NCI-H2081 (cell line): ENCODE data around the gene ABCB1.

Experiments used
- DNase-seq, 2 experiments: peaks; one replicate each; lab custom pipeline; 2025; lab: John Stamatoyannopoulos, UW

The ABCB1 gene

GRCh38 chr7:87600130-87601124 is at the start of gene ABCB1:
Gene ABCB1 (minus strand): TSS chr7:87600884. CDS start chr7:87600184, 700 bp downstream.
- DNase-seq = peak; percentile 66 to 73

GRCh38 chr7:87648316-87648715 is 47.6 kb upstream of the ABCB1 start:
- no peak for DNase-seq

- DNase-seq = no peak
Observed at GRCh38 chr7:87645446-87645845, 44.8 kb upstream of the ABCB1 start.

GRCh38 chr7:87635921-87636320 is 35.2 kb upstream of the ABCB1 start:
- DNase-seq = no peak

- DNase-seq = peak; percentile 19 to 63
Observed at GRCh38 chr7:87628780-87629569, 28.3 kb upstream of the ABCB1 start.

- DNase-seq = peak in 1 of 2 experiments; percentile 52
Observed at GRCh38 chr7:87627634-87627994, 26.9 kb upstream of the ABCB1 start.

- DNase-seq = no peak
Observed at GRCh38 chr7:87625101-87625500, 24.4 kb upstream of the ABCB1 start.

GRCh38 chr7:87624628-87625027 is 23.9 kb upstream of the ABCB1 start:
- DNase-seq = no peak

- DNase-seq = no peak
Observed at GRCh38 chr7:87615197-87615596, 14.5 kb upstream of the ABCB1 start.

GRCh38 chr7:87609916-87610315 is 9.2 kb upstream of the ABCB1 start:
- DNase-seq = no peak

- no peak for DNase-seq
Observed at GRCh38 chr7:87608431-87608830, 7.7 kb upstream of the ABCB1 start.

GRCh38 chr7:87604264-87604663 is 3.6 kb upstream of the ABCB1 start:
- no peak for DNase-seq

- no peak for DNase-seq
Observed at GRCh38 chr7:87599336-87599735, 1.3 kb downstream of the ABCB1 start.

- DNase-seq = no peak
Observed at GRCh38 chr7:87598234-87599009, 2.3 kb downstream of the ABCB1 start.

- DNase-seq = no peak
Observed at GRCh38 chr7:87596696-87597095, 4.0 kb downstream of the ABCB1 start.

- no peak for DNase-seq
Observed at GRCh38 chr7:87596136-87596535, 4.5 kb downstream of the ABCB1 start.

- DNase-seq = no peak
Observed at GRCh38 chr7:87592300-87592699, 8.4 kb downstream of the ABCB1 start.

GRCh38 chr7:87591211-87591610 is 9.5 kb downstream of the ABCB1 start:
- no peak for DNase-seq

GRCh38 chr7:87590578-87590977 is 10.1 kb downstream of the ABCB1 start:
- no peak for DNase-seq

GRCh38 chr7:87589631-87590030 is 11.1 kb downstream of the ABCB1 start:
- no peak for DNase-seq

GRCh38 chr7:87581723-87582122 is 19.0 kb downstream of the ABCB1 start:
- DNase-seq = no peak

- DNase-seq = no peak
Observed at GRCh38 chr7:87580636-87581035, 20.0 kb downstream of the ABCB1 start.
